Neural progenitor cell (in vitro differentiated cells): ENCODE results near the gene CD300LF. TPM values are rescaled to one million over a fixed set of nuclear protein-coding genes. Genes with fewer than 3 reads are reported as not detected.

ENCODE experiments used
- DNase-seq: peaks from one replicate; pipeline ENCODE4 v3.0.0-alpha.2; 2016; ENCODE audit warnings: low spot score
- H2AFZ ChIP-seq: fragments of 200-600 bp; sonication (generic); replicated peaks from 2 replicates; pipeline ENCODE4 v1.6.1; 2016; ENCODE audit warnings: antibody characterized with exemption
- H3F3A ChIP-seq: fragments of 200-600 bp; sonication (generic); 2 replicates; pipeline ENCODE4 v1.6.1; 2016; ENCODE audit warnings: antibody characterized with exemption, low read depth
- H3K27ac ChIP-seq: fragments of 200-600 bp; sonication (generic); 2 replicates; pipeline ENCODE4 v1.5.1; 2016; ENCODE audit warnings: mild to moderate bottlenecking
- H3K27me3 ChIP-seq: fragments of 200-600 bp; sonication (generic); 2 replicates; pipeline ENCODE4 v1.6.1; 2016; ENCODE audit warnings: mild to moderate bottlenecking, moderate library complexity
- H3K36me3 ChIP-seq: fragments of 200-600 bp; sonication (generic); 2 replicates; pipeline ENCODE4 v1.5.1; 2016
- H3K4me1 ChIP-seq: fragments of 200-600 bp; sonication (generic); 2 replicates; pipeline ENCODE4 v1.6.1; 2016; ENCODE audit warnings: mixed run types
- H3K4me2 ChIP-seq: fragments of 200-600 bp; sonication (generic); 2 replicates; pipeline ENCODE4 v1.6.1; 2016
- H3K4me3 ChIP-seq: fragments of 200-600 bp; sonication (generic); 2 replicates; pipeline ENCODE4 v1.5.1; 2016
- H3K79me2 ChIP-seq: fragments of 200-600 bp; sonication (generic); 2 replicates; pipeline ENCODE4 v1.6.1; 2016; ENCODE audit warnings: low read depth
- H3K9ac ChIP-seq: fragments of 200-600 bp; sonication (generic); 2 replicates; pipeline ENCODE4 v1.6.1; 2016
- H3K9me3 ChIP-seq: fragments of 200-600 bp; sonication (generic); 2 replicates; pipeline ENCODE4 v1.5.1; 2016; ENCODE audit warnings: low read depth
- H4K20me1 ChIP-seq: fragments of 200-600 bp; sonication (generic); 2 replicates; pipeline ENCODE4 v1.6.1; 2016; ENCODE audit warnings: low read depth
- H3K27ac Mint-ChIP-seq: 3 replicates; pipeline ENCODE4 v1.8.0; 2021; ENCODE audit warnings: mixed read lengths
- H3K27me3 Mint-ChIP-seq: 2 replicates; pipeline ENCODE4 v1.8.0; 2022; ENCODE audit warnings: low read depth, mild to moderate bottlenecking, inconsistent platforms, moderate library complexity, mixed read lengths; ENCODE audit not compliant: insufficient read depth
- H3K36me3 Mint-ChIP-seq: 3 replicates; pipeline ENCODE4 v1.8.0; 2021; ENCODE audit warnings: mixed read lengths
- H3K4me1 Mint-ChIP-seq: 3 replicates; pipeline ENCODE4 v1.8.0; 2021; ENCODE audit warnings: mixed read lengths
- H3K4me3 Mint-ChIP-seq: 3 replicates; pipeline ENCODE4 v1.8.0; 2021; ENCODE audit warnings: mild to moderate bottlenecking, moderate library complexity, mixed read lengths
- H3K9me3 Mint-ChIP-seq: 3 replicates; pipeline ENCODE4 v1.8.0; 2020; ENCODE audit warnings: mixed read lengths
- CTCF ChIP-seq: fragments of 200-600 bp; sonication (generic); IDR thresholded peaks from 2 replicates; pipeline ENCODE4 v1.5.1; 2017; ENCODE audit warnings: antibody characterized with exemption, mild to moderate bottlenecking
- EZH2 ChIP-seq: fragments of 200-600 bp; sonication (generic); IDR thresholded peaks from 2 replicates; pipeline ENCODE4 v1.6.1; 2017; ENCODE audit warnings: antibody characterized with exemption, mild to moderate bottlenecking, moderate library complexity
- EZH2phosphoT487 ChIP-seq: fragments of 200-600 bp; sonication (generic); IDR thresholded peaks from 2 replicates; pipeline ENCODE4 v1.6.1; 2017; ENCODE audit warnings: antibody characterized with exemption
- total RNA-seq: library from RNA; depleted of rRNA; stranded (reverse); fragments of >200 nt; gene quantifications from 2 replicates; pipeline ENCODE4 v1.2.3, GENCODE V29; 2015; ENCODE audit warnings: low replicate concordance

CD300LF gene
- total RNA-seq, 1 donor from 2014 or later: not detected

- H2AFZ ChIP-seq: no peak overlapping the region
- DNase-seq: no peak
- Mint-ChIP-seq H3K4me1 (no peaks in the 10 kb centered on the region), H3K27ac (no peak overlapping the region), H3K9me3 (no peaks in the 10 kb centered on the region), H3K36me3 (no peaks in the 10 kb centered on the region), H3K4me3 (no peak overlapping the region), H3K27me3 (peaks cover 8% of the 10 kb centered on the region)
- H3K4me3 ChIP-seq: no peak overlapping the region
- H3K27ac ChIP-seq: no peak overlapping the region
- H4K20me1 ChIP-seq: no peaks in the 10 kb centered on the region
- H3K9me3 ChIP-seq: no peaks in the 10 kb centered on the region
- no peaks in the 10 kb centered on the region for H3K79me2 ChIP-seq
- no peaks in the 10 kb centered on the region for H3K36me3 ChIP-seq
- no peaks in the 10 kb centered on the region for H3F3A ChIP-seq
- no peaks in the 10 kb centered on the region for H3K4me1 ChIP-seq
- H3K27me3 ChIP-seq: peaks cover 19% of the 10 kb centered on the region
- no peak overlapping the region for H3K9ac ChIP-seq
- no peak for TF ChIP-seq EZH2phosphoT487
- no peak for TF ChIP-seq CTCF
- no peak for TF ChIP-seq EZH2
- H3K4me2 ChIP-seq: no peak overlapping the region
These were observed 13.5 kb downstream of the CD300LF start for GRCh38 chr17:74699236-74699635.

GRCh38 chr17:74698069-74698468 lies 14.7 kb downstream of the CD300LF start:
- no peaks in the 10 kb centered on the region for H3K4me1 Mint-ChIP-seq
- no peak overlapping the region for H3K4me3 Mint-ChIP-seq
- Histone ChIP-seq H2AFZ (no peak overlapping the region), H3K9ac (no peak overlapping the region), H3K36me3 (no peaks in the 10 kb centered on the region), H3K4me1 (no peaks in the 10 kb centered on the region), H3F3A (no peaks in the 10 kb centered on the region), H3K4me2 (no peak overlapping the region), H3K79me2 (no peaks in the 10 kb centered on the region), H3K4me3 (no peak overlapping the region), H4K20me1 (no peaks in the 10 kb centered on the region), H3K27me3 (peaks cover 29% of the 10 kb centered on the region), H3K27ac (no peak overlapping the region), H3K9me3 (no peaks in the 10 kb centered on the region)
- TF ChIP-seq EZH2 (no peak), EZH2phosphoT487 (no peak)
- no peaks in the 10 kb centered on the region for H3K9me3 Mint-ChIP-seq
- peaks cover 8% of the 10 kb centered on the region for H3K27me3 Mint-ChIP-seq
- no peaks in the 10 kb centered on the region for H3K36me3 Mint-ChIP-seq
- DNase-seq: no peak
- H3K27ac Mint-ChIP-seq: no peak overlapping the region

- H3K27me3 Mint-ChIP-seq: peaks cover 8% of the 10 kb centered on the region
- no peaks in the 10 kb centered on the region for H3F3A ChIP-seq
These were observed 15.2 kb downstream of the CD300LF start for GRCh38 chr17:74697515-74697914.

More at GRCh38 chr17:74697515-74697914, 15.2 kb downstream of the CD300LF start:
- no peak overlapping the region for H3K9ac ChIP-seq
- no peaks in the 10 kb centered on the region for H3K36me3 Mint-ChIP-seq
- H3K27me3 ChIP-seq: peaks cover 27% of the 10 kb centered on the region
- no peak overlapping the region for H3K4me3 ChIP-seq
- no peaks in the 10 kb centered on the region for H3K36me3 ChIP-seq
- H2AFZ ChIP-seq: no peak overlapping the region
- no peaks in the 10 kb centered on the region for H3K79me2 ChIP-seq
- H3K27ac ChIP-seq: no peak overlapping the region
- H3K4me1 Mint-ChIP-seq: no peaks in the 10 kb centered on the region
- no peak overlapping the region for H3K4me2 ChIP-seq
- H3K4me1 ChIP-seq: no peaks in the 10 kb centered on the region
- no peak overlapping the region for H3K4me3 Mint-ChIP-seq
- H3K27ac Mint-ChIP-seq: no peak overlapping the region
- no peaks in the 10 kb centered on the region for H4K20me1 ChIP-seq
- H3K9me3 Mint-ChIP-seq: no peaks in the 10 kb centered on the region
- DNase-seq: no peak
- TF ChIP-seq EZH2 (no peak), CTCF (no peak), EZH2phosphoT487 (no peak)
- H3K9me3 ChIP-seq: no peaks in the 10 kb centered on the region
